Fibroblast of pulmonary artery (primary cell): ENCODE results near the gene C5orf46.
A peak's percentile ranks its signal among the peaks of the same experiment; 100 is the strongest.

ENCODE experiments used
- DNase-seq: peaks from one replicate; pipeline ENCODE4 v3.0.0-alpha.2; 2010; ENCODE audit warnings: low read depth
- H3K4me3 ChIP-seq: replicated peaks from 2 replicates; pipeline ENCODE4 v1.5.1; 2011; ENCODE audit warnings: low read depth, mild to moderate bottlenecking, control low read depth, low read length, moderate library complexity
- TF ChIP-seq, protein P1 (sequence below): IDR thresholded peaks from 2 replicates; pipeline ENCODE4 v1.5.1; 2011; ENCODE audit warnings: mild to moderate bottlenecking, control low read depth, low read length, inconsistent platforms; ENCODE audit errors: missing control alignments

The C5orf46 gene

GRCh38 chr5:147869112-147869511 is 37.2 kb downstream of the C5orf46 start:
- no peak overlapping the region for H3K4me3 ChIP-seq
- TF ChIP-seq, protein P1, sequence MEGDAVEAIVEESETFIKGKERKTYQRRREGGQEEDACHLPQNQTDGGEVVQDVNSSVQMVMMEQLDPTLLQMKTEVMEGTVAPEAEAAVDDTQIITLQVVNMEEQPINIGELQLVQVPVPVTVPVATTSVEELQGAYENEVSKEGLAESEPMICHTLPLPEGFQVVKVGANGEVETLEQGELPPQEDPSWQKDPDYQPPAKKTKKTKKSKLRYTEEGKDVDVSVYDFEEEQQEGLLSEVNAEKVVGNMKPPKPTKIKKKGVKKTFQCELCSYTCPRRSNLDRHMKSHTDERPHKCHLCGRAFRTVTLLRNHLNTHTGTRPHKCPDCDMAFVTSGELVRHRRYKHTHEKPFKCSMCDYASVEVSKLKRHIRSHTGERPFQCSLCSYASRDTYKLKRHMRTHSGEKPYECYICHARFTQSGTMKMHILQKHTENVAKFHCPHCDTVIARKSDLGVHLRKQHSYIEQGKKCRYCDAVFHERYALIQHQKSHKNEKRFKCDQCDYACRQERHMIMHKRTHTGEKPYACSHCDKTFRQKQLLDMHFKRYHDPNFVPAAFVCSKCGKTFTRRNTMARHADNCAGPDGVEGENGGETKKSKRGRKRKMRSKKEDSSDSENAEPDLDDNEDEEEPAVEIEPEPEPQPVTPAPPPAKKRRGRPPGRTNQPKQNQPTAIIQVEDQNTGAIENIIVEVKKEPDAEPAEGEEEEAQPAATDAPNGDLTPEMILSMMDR, result no peak
- DNase-seq, result no peak

GRCh38 chr5:147863454-147864158 is 42.7 kb downstream of the C5orf46 start:
- no peak overlapping the region for H3K4me3 ChIP-seq
- DNase-seq, result no peak
- TF ChIP-seq, protein P1, result no peak

- no peak for DNase-seq
- H3K4me3 ChIP-seq, result no peak overlapping the region
- TF ChIP-seq, protein P1, result no peak
These were observed 45.7 kb downstream of the C5orf46 start for GRCh38 chr5:147860641-147861025.

DNA sequence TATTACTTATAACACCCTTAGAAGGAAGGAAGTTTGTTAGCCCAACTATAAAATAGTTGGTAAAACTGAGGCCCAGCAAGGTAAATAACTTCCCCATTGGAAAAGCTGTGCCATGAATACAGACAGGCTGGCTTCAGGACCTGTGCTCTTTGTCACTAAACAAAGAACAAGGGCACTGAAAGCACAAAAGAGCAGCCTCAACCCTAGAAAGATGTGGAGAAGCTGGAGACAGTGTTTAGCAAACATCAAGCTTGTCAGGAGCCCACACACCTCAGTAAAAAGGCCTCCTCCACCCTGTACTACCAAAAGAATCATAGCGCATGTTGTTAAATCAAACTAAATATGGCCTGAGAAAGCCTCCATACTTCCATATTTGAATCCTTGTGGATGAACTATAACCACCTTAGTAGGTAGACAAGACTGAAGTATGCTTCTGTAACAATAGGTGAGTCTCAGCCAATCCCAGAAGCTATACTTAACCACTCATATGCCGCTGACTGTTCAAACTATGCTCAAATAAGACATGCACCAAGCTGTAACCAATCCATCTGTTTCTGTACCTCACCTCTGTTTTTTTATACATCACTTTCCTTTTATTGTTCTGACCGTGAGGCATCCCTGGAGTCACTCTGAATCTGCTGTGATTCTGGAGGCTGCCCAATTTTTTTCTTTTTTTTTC is 46.2 kb downstream of the C5orf46 start:
- TF ChIP-seq, protein P1, result no peak
- H3K4me3 ChIP-seq, result no peak overlapping the region
- no peak for DNase-seq

DNA sequence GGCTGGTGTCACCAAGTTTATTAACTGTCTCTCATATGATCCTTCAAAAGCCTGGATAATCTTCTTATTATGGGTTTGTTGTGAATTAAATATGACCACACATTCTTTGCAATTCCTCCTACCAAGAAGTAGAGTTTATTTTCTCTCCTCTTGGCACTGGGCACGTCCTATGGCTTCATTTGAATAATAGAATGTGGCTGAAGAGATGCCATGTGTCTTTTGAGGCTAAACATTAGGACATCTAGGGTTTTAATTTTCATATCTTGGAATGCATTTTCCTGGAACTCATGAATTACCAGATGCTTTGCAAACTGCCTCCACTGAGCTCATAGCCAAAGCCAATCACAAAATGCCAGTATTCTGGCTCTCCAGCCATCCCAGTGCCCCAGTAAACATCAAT is 47.8 kb downstream of the C5orf46 start:
- DNase-seq, result no peak
- TF ChIP-seq, protein P1, result no peak
- H3K4me3 ChIP-seq, result no peak overlapping the region

- peak; percentile 78 for DNase-seq
- H3K4me3 ChIP-seq, result no peak overlapping the region
- TF ChIP-seq, protein P1, result peak; percentile 91
These were observed 48.8 kb downstream of the C5orf46 start for GRCh38 chr5:147857302-147858129.
